Fibroblast of lung (primary cell): ENCODE results near the gene IFT122.

Experiments used
- EZH2 ChIP-seq: IDR thresholded peaks from 2 replicates; pipeline ENCODE4 v1.5.1; 2012; ENCODE audit warnings: low read length, control low read depth, mild to moderate bottlenecking; ENCODE audit errors: missing control alignments
- TF ChIP-seq, protein P1 (sequence below), 2 donors: IDR thresholded peaks in 1 of 2; conservative IDR thresholded peaks in 1 of 2; 1 replicate in 1 of 2; 2 replicates in 1 of 2; pipeline ENCODE4 v1.5.1; 2011 to 2012; ENCODE audit warnings: low read length in 2 of 2, control low read depth in 1 of 2, inconsistent platforms in 1 of 2, low read depth in 1 of 2, mild to moderate bottlenecking in 1 of 2

- TF ChIP-seq, protein P1, sequence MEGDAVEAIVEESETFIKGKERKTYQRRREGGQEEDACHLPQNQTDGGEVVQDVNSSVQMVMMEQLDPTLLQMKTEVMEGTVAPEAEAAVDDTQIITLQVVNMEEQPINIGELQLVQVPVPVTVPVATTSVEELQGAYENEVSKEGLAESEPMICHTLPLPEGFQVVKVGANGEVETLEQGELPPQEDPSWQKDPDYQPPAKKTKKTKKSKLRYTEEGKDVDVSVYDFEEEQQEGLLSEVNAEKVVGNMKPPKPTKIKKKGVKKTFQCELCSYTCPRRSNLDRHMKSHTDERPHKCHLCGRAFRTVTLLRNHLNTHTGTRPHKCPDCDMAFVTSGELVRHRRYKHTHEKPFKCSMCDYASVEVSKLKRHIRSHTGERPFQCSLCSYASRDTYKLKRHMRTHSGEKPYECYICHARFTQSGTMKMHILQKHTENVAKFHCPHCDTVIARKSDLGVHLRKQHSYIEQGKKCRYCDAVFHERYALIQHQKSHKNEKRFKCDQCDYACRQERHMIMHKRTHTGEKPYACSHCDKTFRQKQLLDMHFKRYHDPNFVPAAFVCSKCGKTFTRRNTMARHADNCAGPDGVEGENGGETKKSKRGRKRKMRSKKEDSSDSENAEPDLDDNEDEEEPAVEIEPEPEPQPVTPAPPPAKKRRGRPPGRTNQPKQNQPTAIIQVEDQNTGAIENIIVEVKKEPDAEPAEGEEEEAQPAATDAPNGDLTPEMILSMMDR (conservative IDR thresholded peaks at IDR 0.05 in 1 of 2, IDR thresholded peaks at IDR 0.05 in 1 of 2; ENCODE audit: low read depth in 1 of 2, low read length in 2 of 2), result peak in 1 of 2 donors; percentile 23
- TF ChIP-seq EZH2, result no peak
Observed at GRCh38 chr3:129441782-129442181, 1.8 kb downstream of the IFT122 start.
